Measurements from ENCODE around the gene TMEM9. TPM values are rescaled to one million over a fixed set of nuclear protein-coding genes. Genes with fewer than 3 reads are reported as not detected.

The TMEM9 gene
- total RNA-seq, 1 donor from 2014 or later: 126 TPM

DNA sequence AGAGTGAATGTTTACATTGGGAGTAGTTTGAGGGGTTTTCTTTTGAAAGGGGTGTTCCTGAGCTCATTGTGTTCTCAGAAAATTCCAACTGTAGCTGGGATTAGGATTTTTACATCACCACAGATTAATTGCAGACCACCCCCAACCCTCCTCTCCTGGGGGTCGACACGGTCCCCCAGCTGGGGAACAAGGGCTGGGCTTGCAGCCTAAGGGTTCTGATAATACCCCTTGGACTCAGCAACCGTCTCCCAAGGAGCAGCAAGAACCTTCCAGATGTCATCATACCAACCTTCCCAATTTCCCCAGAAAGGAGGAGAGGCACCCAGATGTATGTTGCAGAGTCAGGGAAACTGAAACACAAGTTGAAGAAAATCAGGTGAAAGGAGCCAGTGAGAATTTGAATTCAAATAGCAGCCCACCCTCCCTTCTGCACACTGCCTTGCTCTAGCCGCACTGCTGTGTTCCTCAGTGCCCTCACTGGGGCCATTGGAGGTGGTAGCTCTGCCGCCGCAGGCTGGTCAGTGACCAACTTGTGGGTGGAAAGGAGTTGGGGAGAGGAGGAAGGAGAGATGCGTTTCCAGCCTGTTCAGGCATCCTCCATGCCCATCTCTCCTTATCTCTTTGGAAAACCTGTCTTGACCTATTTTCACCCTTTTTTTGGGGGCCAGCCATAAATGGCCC lies 21.7 kb upstream of the TMEM9 start:
- no peak for TF ChIP-seq CTCF (conservative IDR thresholded peaks at IDR 0.05; ENCODE audit: low read depth, low read length)
- no peak overlapping the region for H3K4me3 ChIP-seq (ENCODE audit: low read depth, low read length)
- no peak for DNase-seq (ENCODE audit: low read depth)

DNA sequence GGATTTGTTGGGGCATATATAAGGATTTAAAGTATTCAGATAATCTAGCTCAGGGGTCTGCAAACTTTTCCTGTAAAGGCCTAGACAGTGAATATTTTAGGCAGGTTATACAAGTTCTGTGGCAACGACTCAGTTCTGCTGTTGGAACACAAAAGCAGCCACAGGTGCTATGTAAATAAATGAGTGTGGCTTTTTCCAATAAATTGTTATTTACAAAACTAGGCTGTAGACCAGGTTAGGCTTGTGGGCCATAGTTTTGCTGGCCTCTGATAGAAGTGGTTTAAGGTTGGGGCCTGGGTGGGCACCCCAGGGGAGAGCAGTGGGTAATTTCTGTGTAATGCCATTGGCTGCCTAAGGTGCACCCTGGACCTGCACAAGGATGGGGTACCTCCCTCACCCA lies 19.5 kb upstream of the TMEM9 start:
- no peak for DNase-seq (ENCODE audit: low read depth)
- no peak for TF ChIP-seq CTCF (conservative IDR thresholded peaks at IDR 0.05; ENCODE audit: low read depth, low read length)
- no peak overlapping the region for H3K4me3 ChIP-seq (ENCODE audit: low read depth, low read length)

- no peak for DNase-seq (ENCODE audit: low read depth)
- no peak overlapping the region for H3K4me3 ChIP-seq (ENCODE audit: low read depth, low read length)
- TF ChIP-seq CTCF (conservative IDR thresholded peaks at IDR 0.05; ENCODE audit: low read depth, low read length): no peak
These were observed 18.8 kb upstream of the TMEM9 start for GRCh38 chr1:201172999-201173610.

DNA sequence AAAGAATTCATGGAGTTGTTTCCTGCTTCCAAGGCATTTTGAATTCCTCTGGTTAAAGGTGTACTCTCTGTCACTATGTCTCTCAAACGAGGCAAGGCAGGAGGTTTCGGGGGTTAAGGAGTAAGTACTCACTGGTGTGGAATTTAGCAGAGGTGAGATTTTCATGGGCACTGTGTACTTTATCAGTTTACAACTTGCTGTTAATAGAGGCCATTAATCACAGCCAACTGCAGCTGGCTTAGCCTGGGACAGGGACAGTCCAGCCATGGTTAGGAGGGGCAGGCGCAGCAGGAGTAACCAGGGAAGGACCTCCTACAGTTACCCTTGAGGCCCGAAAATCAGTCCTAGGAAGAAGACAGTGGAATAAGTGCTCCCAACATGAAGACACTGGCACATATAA lies 18.1 kb upstream of the TMEM9 start:
- no peak overlapping the region for H3K4me3 ChIP-seq (ENCODE audit: low read depth, low read length)
- TF ChIP-seq CTCF (conservative IDR thresholded peaks at IDR 0.05; ENCODE audit: low read depth, low read length): no peak
- DNase-seq (ENCODE audit: low read depth): no peak

DNA sequence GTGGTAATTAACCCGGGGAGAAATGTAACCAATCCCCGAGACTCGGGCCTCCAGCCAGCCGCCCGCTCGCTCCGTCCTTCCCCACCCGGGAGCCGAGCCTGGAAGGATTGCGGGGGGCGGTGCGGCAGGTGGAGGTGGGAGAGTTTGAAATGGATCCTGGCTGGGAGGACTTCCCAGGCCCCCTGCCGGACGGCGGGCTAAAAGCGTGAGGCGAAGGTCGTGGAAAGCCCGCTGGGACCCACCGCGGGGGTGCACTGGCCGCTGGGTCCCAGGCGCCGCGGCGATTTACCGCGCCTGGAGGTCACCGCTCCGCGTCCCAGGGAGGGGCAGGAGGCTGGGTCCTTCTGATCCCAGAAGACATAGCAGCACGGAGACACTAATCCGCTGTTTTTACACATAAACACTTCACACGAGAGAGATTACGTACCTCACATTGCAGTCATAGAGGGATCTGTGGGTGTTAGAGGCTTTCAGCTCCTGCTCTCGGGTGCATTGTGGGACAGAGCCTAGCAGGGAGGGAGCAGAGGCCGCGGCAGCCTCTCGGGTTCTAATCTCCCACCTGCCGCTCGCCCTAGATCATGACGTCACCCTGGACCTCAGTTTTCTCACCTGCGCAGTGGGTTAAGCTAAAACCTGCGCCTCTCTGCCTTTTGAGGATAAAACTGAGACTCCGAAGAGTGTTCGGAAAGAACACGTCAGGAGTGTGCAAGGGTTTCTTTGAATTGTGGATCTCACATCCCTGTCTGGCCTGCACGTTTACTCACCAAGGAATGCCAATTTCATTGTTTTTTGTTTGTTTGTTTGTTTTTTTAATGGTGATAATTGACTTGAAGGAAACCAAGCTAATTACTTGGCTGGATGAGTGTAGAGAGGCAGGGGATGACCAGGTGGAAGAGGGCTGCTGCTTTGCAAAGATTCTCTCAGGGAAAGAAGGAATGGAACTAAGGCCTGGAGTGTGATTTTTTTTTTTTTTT lies 17.1 kb upstream of the TMEM9 start:
- peak; percentile 37 for TF ChIP-seq CTCF (conservative IDR thresholded peaks at IDR 0.05; ENCODE audit: low read depth, low read length)
- no peak for DNase-seq (ENCODE audit: low read depth)
- H3K4me3 ChIP-seq (ENCODE audit: low read depth, low read length): peak overlapping the region; percentile 61

DNA sequence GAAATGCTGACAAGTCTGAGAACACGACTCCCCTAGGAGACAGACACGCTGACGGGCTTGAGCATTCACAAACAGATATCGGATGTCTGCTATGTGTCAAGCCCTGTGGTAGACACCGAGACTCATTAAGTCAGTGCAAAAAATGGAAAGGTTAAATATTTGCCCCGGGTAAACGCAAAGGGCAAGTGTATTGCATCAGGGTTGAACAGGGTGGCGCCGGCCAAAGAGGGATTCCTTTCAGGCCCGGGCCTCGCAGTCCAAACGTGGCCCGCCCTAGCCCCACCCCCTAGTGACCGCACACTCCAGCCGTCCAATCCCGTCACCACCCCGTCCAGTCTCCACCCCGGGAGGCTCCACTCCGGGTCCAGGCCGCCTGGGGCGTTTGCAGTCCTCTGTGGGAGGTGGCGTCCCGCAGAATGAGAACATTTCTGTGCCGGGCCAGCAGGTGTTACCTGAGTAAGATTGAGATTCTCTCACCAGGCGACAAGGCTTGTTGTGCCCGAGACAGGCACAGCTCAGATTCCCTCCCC lies 16.3 kb upstream of the TMEM9 start:
- TF ChIP-seq CTCF (conservative IDR thresholded peaks at IDR 0.05; ENCODE audit: low read depth, low read length): no peak
- peak overlapping the region; percentile 61 for H3K4me3 ChIP-seq (ENCODE audit: low read depth, low read length)
- DNase-seq (ENCODE audit: low read depth): peak; percentile 75
